Fibroblast of lung (primary cell): ENCODE results near the gene ZBTB8B. TPM values are rescaled to one million over a fixed set of nuclear protein-coding genes. Genes with fewer than 3 reads are reported as not detected.
"Not testable (repeated sequence)": the region's sequence is repeated elsewhere in the genome, so short reads cannot be mapped to it uniquely, and the experiment has no call there.

ENCODE experiments used
- DNase-seq, 2 donors: peaks; one replicate each; pipeline versions ENCODE4 v3.0.0 to v3.0.0-alpha.2; 2010; ENCODE audit warnings: low read depth in 2 of 2
- H2AFZ ChIP-seq: 2 replicates; pipeline ENCODE4 v1.5.1; 2012; ENCODE audit warnings: low read length, control low read depth, inconsistent platforms
- H3K27ac ChIP-seq: 2 replicates; pipeline ENCODE4 v1.5.1; 2011; ENCODE audit warnings: low read length, control low read depth; ENCODE audit not compliant: insufficient read depth
- H3K27me3 ChIP-seq: 2 replicates; pipeline ENCODE4 v1.5.1; 2011; ENCODE audit warnings: mild to moderate bottlenecking, low read length; ENCODE audit not compliant: control insufficient read depth, insufficient read depth
- H3K36me3 ChIP-seq: 2 replicates; pipeline ENCODE4 v1.5.1; 2011; ENCODE audit warnings: low read length; ENCODE audit not compliant: control insufficient read depth, insufficient read depth
- H3K4me1 ChIP-seq: 2 replicates; pipeline ENCODE4 v1.5.1; 2011; ENCODE audit warnings: low read length; ENCODE audit not compliant: control insufficient read depth, insufficient read depth; ENCODE audit errors: extremely low read depth
- H3K4me2 ChIP-seq: 2 replicates; pipeline ENCODE4 v1.5.1; 2011; ENCODE audit warnings: low read length, control low read depth; ENCODE audit not compliant: insufficient read depth; ENCODE audit errors: extremely low read depth
- H3K4me3 ChIP-seq, 4 experiments: fragments of 200-600 bp in 1 of 4; sonication (generic) in 1 of 4; replicated peaks in 1 of 4; 2 replicates each; pipeline ENCODE4 v1.5.1; 2011 to 2016; ENCODE audit warnings: low read length in 4 of 4, low read depth in 3 of 4, mild to moderate bottlenecking in 3 of 4, control low read depth in 2 of 4, inconsistent platforms in 1 of 4, mixed read lengths in 1 of 4; ENCODE audit not compliant: insufficient read depth in 1 of 4; ENCODE audit errors: control extremely low read depth in 1 of 4
- H3K79me2 ChIP-seq: 2 replicates; pipeline ENCODE4 v1.5.1; 2012; ENCODE audit warnings: mild to moderate bottlenecking, low read length, inconsistent platforms; ENCODE audit not compliant: control insufficient read depth, insufficient read depth
- H3K9ac ChIP-seq: 2 replicates; pipeline ENCODE4 v1.5.1; 2011; ENCODE audit warnings: mild to moderate bottlenecking, low read length, control low read depth; ENCODE audit not compliant: insufficient read depth
- H3K9me3 ChIP-seq: 2 replicates; pipeline ENCODE4 v1.5.1; 2012; ENCODE audit warnings: low read depth, low read length; ENCODE audit not compliant: control insufficient read depth, insufficient read depth
- H4K20me1 ChIP-seq: 2 replicates; pipeline ENCODE4 v1.5.1; 2011; ENCODE audit warnings: low read length; ENCODE audit not compliant: control insufficient read depth, insufficient read depth; ENCODE audit errors: extremely low read depth
- CTCF ChIP-seq, 2 donors: IDR thresholded peaks in 1 of 2; conservative IDR thresholded peaks in 1 of 2; 1 replicate in 1 of 2; 2 replicates in 1 of 2; pipeline ENCODE4 v1.5.1; 2011 to 2012; ENCODE audit warnings: low read length in 2 of 2, control low read depth in 1 of 2, inconsistent platforms in 1 of 2, low read depth in 1 of 2, mild to moderate bottlenecking in 1 of 2
- EZH2 ChIP-seq: IDR thresholded peaks from 2 replicates; pipeline ENCODE4 v1.5.1; 2012; ENCODE audit warnings: low read length, control low read depth, mild to moderate bottlenecking; ENCODE audit errors: missing control alignments
- polyA plus RNA-seq, 2 donors: library from polyadenylated mRNA; depleted of rRNA in 1 of 2; stranded (reverse) in 1 of 2; unstranded in 1 of 2; fragments of >200 nt; gene quantifications; 2 replicates each; pipeline ENCODE4 v1.2.1, GENCODE V29; 2011 to 2012; ENCODE audit warnings: missing spikeins in 1 of 2
- total RNA-seq: library from RNA; depleted of rRNA; stranded (reverse); fragments of >200 nt; gene quantifications from 2 replicates; pipeline ENCODE4 v1.2.1, GENCODE V29; 2014

Gene ZBTB8B
- total and polyA plus RNA-seq, 2 donors (not counting 1 experiment from before 2014, with no cell fraction given): not detected

GRCh38 chr1:32427264-32427963 is 37.5 kb upstream of the ZBTB8B start:
- TF ChIP-seq CTCF (conservative IDR thresholded peaks at IDR 0.05 in 1 of 2, IDR thresholded peaks at IDR 0.05 in 1 of 2; ENCODE audit: low read depth in 1 of 2, low read length in 2 of 2) (no peak), EZH2 (no peak)
- H3K79me2 ChIP-seq: no peaks in the 10 kb centered on the region
- no peak overlapping the region for H2AFZ ChIP-seq
- no peaks in the 10 kb centered on the region for H3K4me1 ChIP-seq
- H3K36me3 ChIP-seq: no peaks in the 10 kb centered on the region
- DNase-seq: no peak
- no peak overlapping the region for H3K27ac ChIP-seq
- no peak overlapping the region for H3K4me2 ChIP-seq
- no peak overlapping the region for H3K4me3 ChIP-seq
- no peak overlapping the region for H3K9ac ChIP-seq
- no peaks in the 10 kb centered on the region for H4K20me1 ChIP-seq
- peaks cover 35% of the 10 kb centered on the region for H3K27me3 ChIP-seq
- no peaks in the 10 kb centered on the region for H3K9me3 ChIP-seq

GRCh38 chr1:32431736-32432400 is 33.0 kb upstream of the ZBTB8B start:
- TF ChIP-seq EZH2 (no peak), CTCF (conservative IDR thresholded peaks at IDR 0.05 in 1 of 2, IDR thresholded peaks at IDR 0.05 in 1 of 2; ENCODE audit: low read depth in 1 of 2, low read length in 2 of 2) (no peak)

GRCh38 chr1:32438136-32438535 is 26.7 kb upstream of the ZBTB8B start:
- Histone ChIP-seq H3K79me2 (no peaks in the 10 kb centered on the region), H3K9ac (no peak overlapping the region), H3K27me3 (peaks cover 4% of the 10 kb centered on the region), H3K4me2 (no peak overlapping the region), H3K9me3 (no peaks in the 10 kb centered on the region), H2AFZ (no peak overlapping the region), H3K36me3 (no peaks in the 10 kb centered on the region), H3K27ac (no peak overlapping the region), H4K20me1 (no peaks in the 10 kb centered on the region), H3K4me3 (no peak overlapping the region), H3K4me1 (no peaks in the 10 kb centered on the region)
- no peak for DNase-seq
- no peak for TF ChIP-seq EZH2
- no peak for TF ChIP-seq CTCF (conservative IDR thresholded peaks at IDR 0.05 in 1 of 2, IDR thresholded peaks at IDR 0.05 in 1 of 2; ENCODE audit: low read depth in 1 of 2, low read length in 2 of 2)

More at GRCh38 chr1:32431736-32432400, 33.0 kb upstream of the ZBTB8B start:
- peaks cover 15% of the 10 kb centered on the region for H3K27me3 ChIP-seq
- H3K9me3 ChIP-seq: no peaks in the 10 kb centered on the region
- no peak overlapping the region for H3K4me3 ChIP-seq
- H3K27ac ChIP-seq: no peak overlapping the region
- DNase-seq: no peak
- no peak overlapping the region for H3K9ac ChIP-seq
- H4K20me1 ChIP-seq: no peaks in the 10 kb centered on the region
- H3K79me2 ChIP-seq: no peaks in the 10 kb centered on the region
- no peaks in the 10 kb centered on the region for H3K36me3 ChIP-seq
- H3K4me1 ChIP-seq: no peaks in the 10 kb centered on the region
- H2AFZ ChIP-seq: no peak overlapping the region
- H3K4me2 ChIP-seq: no peak overlapping the region

GRCh38 chr1:32438777-32439176 is 26.1 kb upstream of the ZBTB8B start:
- H3K4me1 ChIP-seq, H2AFZ ChIP-seq, H3K4me2 ChIP-seq, H3K27me3 ChIP-seq, H3K9ac ChIP-seq, H3K4me3 ChIP-seq, H3K9me3 ChIP-seq, H3K79me2 ChIP-seq, DNase-seq, H3K27ac ChIP-seq, H3K36me3 ChIP-seq, H4K20me1 ChIP-seq: not testable (repeated sequence)
